H1 (cell line): Measurements from ENCODE around the gene PDXP. TPM values are rescaled to one million over a fixed set of nuclear protein-coding genes. Genes with fewer than 3 reads are reported as not detected.

Source experiments
- BRCA1 ChIP-seq: IDR thresholded peaks from 2 replicates; pipeline ENCODE4 v1.6.1; 2012; ENCODE audit warnings: low read depth, low read length, improper control_type of control experiment
- CBX5 ChIP-seq: fragments of 300-800, 300-1000 bp; sonication (generic); IDR thresholded peaks from 2 replicates; pipeline ENCODE4 v1.7.1; 2016; ENCODE audit warnings: antibody characterized with exemption, low read length, low read depth
- GABPA ChIP-seq: IDR thresholded peaks from 2 replicates; pipeline ENCODE4 v1.6.1; 2011; ENCODE audit warnings: mild to moderate bottlenecking, low read length, moderate library complexity, borderline replicate concordance; ENCODE audit not compliant: insufficient read depth
- GTF2F1 ChIP-seq: IDR thresholded peaks from 2 replicates; pipeline ENCODE4 v1.6.1; 2012; ENCODE audit warnings: low read depth, low read length, improper control_type of control experiment, borderline replicate concordance
- HDAC2 ChIP-seq, 2 experiments: fragments of 300-600 bp in 1 of 2; sonication (generic) in 1 of 2; IDR thresholded peaks; 2 replicates each; pipeline ENCODE4 v1.6.1; 2011 to 2012; ENCODE audit warnings: low read depth in 2 of 2, low read length in 2 of 2, mild to moderate bottlenecking in 2 of 2, moderate library complexity in 2 of 2, borderline replicate concordance in 1 of 2, inconsistent platforms in 1 of 2
- HDAC6 ChIP-seq: IDR thresholded peaks from one replicate; pipeline ENCODE4 v1.7.1; 2012; ENCODE audit warnings: low read depth, mild to moderate bottlenecking, inconsistent platforms, low read length, moderate library complexity
- KDM4A ChIP-seq: IDR thresholded peaks from one replicate; pipeline ENCODE4 v1.7.1; 2012; ENCODE audit warnings: low read depth, mild to moderate bottlenecking, moderate library complexity, low read length, inconsistent platforms; ENCODE audit not compliant: severe bottlenecking
- KDM5A ChIP-seq: fragments of 200-600 bp; IDR thresholded peaks from 2 replicates; pipeline ENCODE4 v1.7.1; 2012; ENCODE audit warnings: mild to moderate bottlenecking, low read length, inconsistent platforms, mixed read lengths
- MAFK ChIP-seq: IDR thresholded peaks from 2 replicates; pipeline ENCODE4 v1.6.1; 2012; ENCODE audit warnings: low read depth, mild to moderate bottlenecking, improper control_type of control experiment, low read length
- NRF1 ChIP-seq: IDR thresholded peaks from 2 replicates; pipeline ENCODE4 v1.6.1; 2011; ENCODE audit warnings: mild to moderate bottlenecking, low read depth, low read length, improper control_type of control experiment
- POLR2A ChIP-seq, 2 experiments: IDR thresholded peaks; 1 replicate in 1 of 2; 2 replicates in 1 of 2; pipeline ENCODE4 v1.6.1; 2011; ENCODE audit warnings: low read depth in 2 of 2, low read length in 2 of 2, mild to moderate bottlenecking in 2 of 2; ENCODE audit errors: control extremely low read depth in 1 of 2
- POU5F1 ChIP-seq: IDR thresholded peaks from 2 replicates; pipeline ENCODE4 v1.6.1; 2011; ENCODE audit warnings: low read depth, mild to moderate bottlenecking, low read length, moderate library complexity
- SIN3A ChIP-seq, 2 experiments: IDR thresholded peaks in 1 of 2; conservative IDR thresholded peaks in 1 of 2; 2 replicates each; pipeline ENCODE4 v1.6.1; 2011 to 2012; ENCODE audit warnings: low read length in 2 of 2, improper control_type of control experiment in 1 of 2, low read depth in 1 of 2, mild to moderate bottlenecking in 1 of 2
- SP2 ChIP-seq: IDR thresholded peaks from 2 replicates; pipeline ENCODE4 v1.6.1; 2012; ENCODE audit warnings: mild to moderate bottlenecking, low read length, inconsistent platforms
- TCF12 ChIP-seq: IDR thresholded peaks from 2 replicates; pipeline ENCODE4 v1.6.1; 2011; ENCODE audit warnings: low read depth, mild to moderate bottlenecking, low read length
- ZNF274 ChIP-seq: IDR thresholded peaks from 2 replicates; pipeline ENCODE4 v1.7.0; 2012; ENCODE audit warnings: low read length, borderline replicate concordance; ENCODE audit errors: extremely low read depth
- polyA plus RNA-seq, 7 experiments: library from polyadenylated mRNA; depleted of rRNA in 3 of 7; stranded (reverse) in 5 of 7; unstranded in 2 of 7; fragments of >200 nt in 5 of 7; fragments of 200-250 nt in 2 of 7; gene quantifications; 1 replicate in 5 of 7; 2 replicates in 1 of 7; 4 replicates in 1 of 7; pipeline versions ENCODE4 v1.2.1 to v1.2.3, GENCODE V29; 2011 to 2013; ENCODE audit warnings: missing spikeins in 2 of 7, mixed read lengths in 2 of 7
- total RNA-seq: library from RNA; stranded (reverse); fragmentation: NEBNext Ultra II Directional; extraction: Animal tissue kit (Norgen Biotek cat#: 25700); gene quantifications from 2 replicates; pipeline ENCODE4 v1.2.1, GENCODE V29; 2021
- TF ChIP-seq, protein P1 (sequence below): IDR thresholded peaks from 2 replicates; pipeline ENCODE4 v1.6.1; 2011; ENCODE audit warnings: low read length, improper control_type of control experiment

PDXP gene
- total and polyA plus RNA-seq, 2 of the 8 experiments (the other 6 are each of a cell fraction or from before 2014, with no cell fraction given): 36.6 to 67.7 TPM

DNA sequence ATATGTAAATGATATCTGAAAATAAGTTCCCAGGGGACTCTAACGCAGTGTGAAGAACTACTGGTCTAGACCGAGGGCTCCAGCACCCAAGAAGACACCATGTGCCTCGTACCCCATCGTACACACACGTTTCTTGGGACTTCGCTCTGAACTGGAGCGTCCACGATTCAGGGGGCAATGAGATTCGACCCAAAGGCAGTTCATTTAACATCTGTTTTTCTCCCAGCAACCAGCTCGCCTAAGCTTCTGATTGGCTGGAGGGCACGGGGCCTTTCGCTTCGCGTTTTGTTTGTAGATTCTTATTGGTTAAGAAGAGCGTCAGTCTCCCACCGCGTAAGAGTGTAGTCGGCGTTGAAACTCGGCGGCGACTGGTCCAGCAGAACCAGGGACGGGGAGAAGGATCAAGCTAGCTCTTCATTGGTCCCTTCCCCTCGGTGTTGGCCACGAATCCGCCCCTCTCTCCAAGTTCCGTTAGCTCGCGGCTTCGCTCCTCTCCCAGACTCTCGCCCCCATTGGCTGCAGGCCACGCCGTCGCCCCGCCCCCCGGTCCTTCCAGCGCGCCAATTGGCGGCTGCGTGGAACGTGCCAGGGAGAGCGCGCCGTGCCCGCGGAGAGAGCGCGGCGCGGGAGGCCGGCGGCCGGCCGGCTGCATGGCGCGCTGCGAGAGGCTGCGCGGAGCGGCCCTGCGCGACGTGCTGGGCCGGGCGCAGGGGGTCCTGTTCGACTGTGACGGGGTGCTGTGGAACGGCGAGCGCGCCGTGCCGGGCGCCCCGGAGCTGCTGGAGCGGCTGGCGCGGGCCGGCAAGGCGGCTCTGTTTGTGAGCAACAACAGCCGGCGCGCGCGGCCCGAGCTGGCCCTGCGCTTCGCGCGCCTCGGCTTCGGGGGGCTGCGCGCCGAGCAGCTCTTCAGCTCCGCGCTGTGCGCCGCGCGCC, at the start of gene PDXP (continued):
- TF ChIP-seq ZNF274 (no peak), KDM4A (peak; percentile 84), SIN3A (conservative IDR thresholded peaks at IDR 0.05 in 1 of 2, IDR thresholded peaks at IDR 0.05 in 1 of 2; ENCODE audit: low read depth in 1 of 2, low read length in 2 of 2) (0 out of 4 replicates have a peak, but pooled peaks of 1 of the 2 experiments have one; percentile 16), GABPA (no peak), BRCA1 (no peak), TCF12 (no peak), POLR2A (IDR thresholded peaks at IDR 0.05; ENCODE audit: control extremely low read depth in 1 of 2, low read depth in 2 of 2, low read length in 2 of 2) (peak in 1 of 2 experiments; percentile 63; a peak in 2 of 3 replicates), CBX5 (no peak), KDM5A (no peak), SP2 (peak; percentile 91), GTF2F1 (no peak), HDAC2 (IDR thresholded peaks at IDR 0.05; ENCODE audit: borderline replicate concordance in 1 of 2, low read depth in 2 of 2, low read length in 2 of 2) (no peak; a peak in 1 of 4 replicates), POU5F1 (no peak), NRF1 (no peak), MAFK (no peak), HDAC6 (no peak)
- TF ChIP-seq, protein P1, sequence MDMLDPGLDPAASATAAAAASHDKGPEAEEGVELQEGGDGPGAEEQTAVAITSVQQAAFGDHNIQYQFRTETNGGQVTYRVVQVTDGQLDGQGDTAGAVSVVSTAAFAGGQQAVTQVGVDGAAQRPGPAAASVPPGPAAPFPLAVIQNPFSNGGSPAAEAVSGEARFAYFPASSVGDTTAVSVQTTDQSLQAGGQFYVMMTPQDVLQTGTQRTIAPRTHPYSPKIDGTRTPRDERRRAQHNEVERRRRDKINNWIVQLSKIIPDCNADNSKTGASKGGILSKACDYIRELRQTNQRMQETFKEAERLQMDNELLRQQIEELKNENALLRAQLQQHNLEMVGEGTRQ: peak; percentile 24; the same call in 1 of the 2 replicates
